MCF 10A (cell line): ENCODE results near the gene CDH26. TPM values are rescaled to one million over a fixed set of nuclear protein-coding genes. Genes with fewer than 3 reads are reported as not detected.

Experiments used
- BruUV-seq: library from RNA; stranded (reverse); fragments of 400-500 nt; replicated peaks from 2 replicates; lab custom pipeline; 2021; lab: Mats Ljungman, UMichigan
- CTCF ChIA-PET: fragments of 300-600 bp; sonication (Branson Sonifier 250); formaldehyde crosslinking; extraction: SDS; loops from one replicate; lab custom pipeline; 2021; ENCODE audit warnings: antibody characterized with exemption, inconsistent platforms; lab: Yijun Ruan, JAX
- POLR2A ChIA-PET: fragments of 300-600, 350-650 bp; sonication (Branson Sonifier 250); formaldehyde crosslinking; extraction: SDS; loops from one replicate; lab custom pipeline; 2020; ENCODE audit warnings: antibody characterized with exemption, inconsistent platforms; lab: Yijun Ruan, JAX
- DNase-seq: peaks from one replicate; pipeline ENCODE4 v3.0.0-alpha.2; 2018; ENCODE audit not compliant: unreplicated experiment
- H3K27ac Mint-ChIP-seq: one replicate; pipeline ENCODE4 v1.8.0; 2022; ENCODE audit warnings: mild to moderate bottlenecking, low read depth, mixed read lengths; ENCODE audit not compliant: unreplicated experiment
- H3K27me3 Mint-ChIP-seq: one replicate; pipeline ENCODE4 v1.8.0; 2022; ENCODE audit warnings: mixed read lengths; ENCODE audit not compliant: insufficient read depth, unreplicated experiment
- H3K36me3 Mint-ChIP-seq: one replicate; pipeline ENCODE4 v1.8.0; 2022; ENCODE audit warnings: mild to moderate bottlenecking, moderate library complexity, mixed read lengths; ENCODE audit not compliant: insufficient read depth, unreplicated experiment
- H3K4me1 Mint-ChIP-seq: one replicate; pipeline ENCODE4 v1.8.0; 2022; ENCODE audit warnings: mixed read lengths; ENCODE audit not compliant: insufficient read depth, unreplicated experiment
- H3K4me3 Mint-ChIP-seq: one replicate; pipeline ENCODE4 v1.8.0; 2022; ENCODE audit warnings: mild to moderate bottlenecking, moderate library complexity, mixed read lengths; ENCODE audit not compliant: unreplicated experiment
- H3K9me3 Mint-ChIP-seq: one replicate; pipeline ENCODE4 v1.8.0; 2022; ENCODE audit warnings: mixed read lengths; ENCODE audit not compliant: unreplicated experiment
- intact Hi-C: fragments of 100-400 bp; cut with micrococcal nuclease; formaldehyde crosslinking; loops from 2 replicates; pipeline ENCODE4 v1.14.1; 2022
- total RNA-seq: library from RNA; stranded (reverse); gene quantifications from 2 replicates; pipeline ENCODE4 v1.2.3, GENCODE V29; 2022
- TF ChIP-seq, protein P1 (sequence below): fragments of 200-600 bp; IDR thresholded peaks from one replicate; pipeline ENCODE4 v1.8.0; 2022; ENCODE audit warnings: antibody characterized with exemption, mild to moderate bottlenecking; ENCODE audit not compliant: unreplicated experiment

The CDH26 gene
- total RNA-seq, 1 experiment from 2014 or later: 0.12 TPM

GRCh38 chr20:59948212-59948611 lies 10.0 kb upstream of the CDH26 start:
- CTCF ChIA-PET: interaction anchor here (0.6 to 22.6 kb wide), 18 partner anchors 8 to 1969 kb away, joined by 3 to 360 read pairs (median 4); partner anchors contain the start of genes FAM217B and PPP1R3D
- Mint-ChIP-seq H3K4me3 (no peak overlapping the region), H3K27me3 (no peaks in the 10 kb centered on the region), H3K27ac (no peak overlapping the region), H3K4me1 (no peaks in the 10 kb centered on the region), H3K9me3 (no peaks in the 10 kb centered on the region), H3K36me3 (peaks cover 16% of the 10 kb centered on the region)
- intact Hi-C loops: loop anchor here (5.0 kb wide), 3 partner anchors 189 to 314 kb away; no protein-coding TSS in a partner anchor
- POLR2A ChIA-PET: interaction anchor here (1.0 to 7.0 kb wide), 3 partner anchors 7 to 24 kb away, joined by 3 to 45 read pairs (median 10); partner anchors contain the start of genes FAM217B and PPP1R3D
- BruUV-seq: no TSS peak
- TF ChIP-seq, protein P1, sequence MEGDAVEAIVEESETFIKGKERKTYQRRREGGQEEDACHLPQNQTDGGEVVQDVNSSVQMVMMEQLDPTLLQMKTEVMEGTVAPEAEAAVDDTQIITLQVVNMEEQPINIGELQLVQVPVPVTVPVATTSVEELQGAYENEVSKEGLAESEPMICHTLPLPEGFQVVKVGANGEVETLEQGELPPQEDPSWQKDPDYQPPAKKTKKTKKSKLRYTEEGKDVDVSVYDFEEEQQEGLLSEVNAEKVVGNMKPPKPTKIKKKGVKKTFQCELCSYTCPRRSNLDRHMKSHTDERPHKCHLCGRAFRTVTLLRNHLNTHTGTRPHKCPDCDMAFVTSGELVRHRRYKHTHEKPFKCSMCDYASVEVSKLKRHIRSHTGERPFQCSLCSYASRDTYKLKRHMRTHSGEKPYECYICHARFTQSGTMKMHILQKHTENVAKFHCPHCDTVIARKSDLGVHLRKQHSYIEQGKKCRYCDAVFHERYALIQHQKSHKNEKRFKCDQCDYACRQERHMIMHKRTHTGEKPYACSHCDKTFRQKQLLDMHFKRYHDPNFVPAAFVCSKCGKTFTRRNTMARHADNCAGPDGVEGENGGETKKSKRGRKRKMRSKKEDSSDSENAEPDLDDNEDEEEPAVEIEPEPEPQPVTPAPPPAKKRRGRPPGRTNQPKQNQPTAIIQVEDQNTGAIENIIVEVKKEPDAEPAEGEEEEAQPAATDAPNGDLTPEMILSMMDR: no peak
- no peak for DNase-seq

DNA sequence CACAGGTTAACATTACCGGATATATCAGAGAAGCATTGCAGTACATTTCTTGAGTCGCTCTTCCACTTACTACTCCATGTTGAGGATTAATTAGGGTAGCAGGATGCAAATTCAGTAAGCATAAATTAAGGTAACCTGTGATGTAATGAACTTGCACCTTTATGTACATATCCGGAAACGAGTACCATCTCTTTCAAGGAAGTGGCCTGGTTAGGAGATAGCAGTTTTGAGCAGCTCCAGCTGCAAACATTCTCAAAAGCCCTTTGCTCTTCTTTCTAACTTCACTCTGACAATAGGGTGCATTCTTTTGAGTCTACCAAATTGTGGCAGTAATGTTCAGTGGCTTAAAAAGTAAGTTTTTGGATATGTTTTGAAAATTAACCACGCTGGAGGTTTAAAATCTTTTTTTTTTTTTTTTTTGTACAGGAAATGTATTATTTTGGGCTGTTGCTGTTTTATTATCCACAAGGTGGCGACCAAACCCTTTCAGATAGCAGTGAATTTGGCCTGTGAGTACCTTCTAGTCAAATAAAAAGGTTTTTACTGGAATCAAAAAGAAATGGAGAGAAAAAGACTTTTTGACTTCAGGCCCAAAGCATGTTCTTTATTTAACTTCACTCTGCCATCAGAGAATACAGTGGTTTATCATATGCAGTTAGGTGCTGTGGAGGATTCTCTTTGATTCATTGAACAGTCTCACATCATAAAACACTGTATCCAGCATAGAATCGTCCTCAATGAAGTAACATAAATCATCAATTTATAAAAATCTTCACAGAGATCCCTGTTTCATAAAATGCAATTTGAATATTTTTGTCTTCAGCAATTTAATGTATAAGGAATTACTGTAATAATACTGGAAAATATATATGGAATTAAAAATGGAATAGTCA lies 9.1 kb upstream of the CDH26 start:
- ChIA-PET POLR2A (interaction anchor here (0.6 to 7.0 kb wide), 4 partner anchors 8 to 1206 kb away, joined by 3 to 45 read pairs (median 8); partner anchors contain the start of genes FAM217B and PPP1R3D), CTCF (interaction anchor here (0.5 to 22.6 kb wide), 40 partner anchors 9 to 1488 kb away, joined by 3 to 360 read pairs (median 4); partner anchors contain the start of genes CDH26, FAM217B, PPP1R3D and SYCP2)
- Mint-ChIP-seq H3K4me1 (no peaks in the 10 kb centered on the region), H3K36me3 (peaks cover 10% of the 10 kb centered on the region), H3K27ac (no peak overlapping the region), H3K27me3 (no peaks in the 10 kb centered on the region), H3K9me3 (no peaks in the 10 kb centered on the region), H3K4me3 (no peak overlapping the region)
- peak; percentile 71 for DNase-seq
- BruUV-seq: no TSS peak
- TF ChIP-seq, protein P1: peak; percentile 23
- intact Hi-C loops: loop anchor here (1.0 to 5.0 kb wide), 4 partner anchors 101 to 313 kb away; no protein-coding TSS in a partner anchor

GRCh38 chr20:59949911-59950310 lies 8.3 kb upstream of the CDH26 start:
- Mint-ChIP-seq H3K4me3 (no peak overlapping the region), H3K36me3 (peaks cover 2% of the 10 kb centered on the region), H3K4me1 (no peaks in the 10 kb centered on the region), H3K27ac (no peak overlapping the region), H3K9me3 (no peaks in the 10 kb centered on the region), H3K27me3 (no peaks in the 10 kb centered on the region)
- ChIA-PET CTCF (interaction anchor here (0.6 to 22.6 kb wide), 31 partner anchors 8 to 744 kb away, joined by 3 to 360 read pairs (median 4); partner anchors contain the start of genes CDH26, FAM217B, PPP1R3D and SYCP2), POLR2A (interaction anchor here (1.1 to 7.0 kb wide), 2 partner anchors 9 to 22 kb away, joined by 6 to 45 read pairs; partner anchors contain the start of genes FAM217B and PPP1R3D)
- DNase-seq: no peak
- intact Hi-C loops: loop anchor here (1.0 to 5.0 kb wide), 4 partner anchors 100 to 312 kb away; no protein-coding TSS in a partner anchor
- no TSS peak for BruUV-seq
- TF ChIP-seq, protein P1: no peak
